GM19025 (cell line): Measurements from ENCODE around the gene RTP3.
"Not testable (repeated sequence)": the region's sequence is repeated elsewhere in the genome, so short reads cannot be mapped to it uniquely, and the experiment has no call there.

Source experiments
- ATAC-seq: cut with Tn5 transposase; IDR thresholded peaks from one replicate; pipeline ENCODE4 v1.9.1; 2021; ENCODE audit warnings: mild to moderate bottlenecking, low read depth, moderate library complexity; ENCODE audit not compliant: unreplicated experiment

RTP3 gene

DNA sequence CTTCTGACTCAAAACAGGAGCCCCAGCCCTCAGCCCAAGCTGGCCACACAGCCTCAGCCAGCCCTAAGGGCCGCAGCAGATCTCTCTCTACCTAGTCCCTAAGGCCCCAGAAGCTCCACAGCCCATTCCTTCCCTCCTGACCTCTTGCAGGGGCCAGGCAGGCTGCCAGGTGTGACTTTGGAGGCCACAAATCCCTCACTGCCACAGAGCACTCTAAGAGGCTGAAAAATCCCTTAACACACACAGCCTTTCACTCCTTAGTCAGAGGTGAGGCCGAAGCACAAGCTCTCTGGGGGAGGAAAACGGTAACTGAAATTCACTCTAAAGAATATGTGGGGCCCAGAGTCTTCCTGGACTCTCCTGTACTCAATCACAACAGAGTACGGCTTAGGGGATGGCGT is 45.0 kb downstream of the RTP3 start:
- ATAC-seq = no peak

DNA sequence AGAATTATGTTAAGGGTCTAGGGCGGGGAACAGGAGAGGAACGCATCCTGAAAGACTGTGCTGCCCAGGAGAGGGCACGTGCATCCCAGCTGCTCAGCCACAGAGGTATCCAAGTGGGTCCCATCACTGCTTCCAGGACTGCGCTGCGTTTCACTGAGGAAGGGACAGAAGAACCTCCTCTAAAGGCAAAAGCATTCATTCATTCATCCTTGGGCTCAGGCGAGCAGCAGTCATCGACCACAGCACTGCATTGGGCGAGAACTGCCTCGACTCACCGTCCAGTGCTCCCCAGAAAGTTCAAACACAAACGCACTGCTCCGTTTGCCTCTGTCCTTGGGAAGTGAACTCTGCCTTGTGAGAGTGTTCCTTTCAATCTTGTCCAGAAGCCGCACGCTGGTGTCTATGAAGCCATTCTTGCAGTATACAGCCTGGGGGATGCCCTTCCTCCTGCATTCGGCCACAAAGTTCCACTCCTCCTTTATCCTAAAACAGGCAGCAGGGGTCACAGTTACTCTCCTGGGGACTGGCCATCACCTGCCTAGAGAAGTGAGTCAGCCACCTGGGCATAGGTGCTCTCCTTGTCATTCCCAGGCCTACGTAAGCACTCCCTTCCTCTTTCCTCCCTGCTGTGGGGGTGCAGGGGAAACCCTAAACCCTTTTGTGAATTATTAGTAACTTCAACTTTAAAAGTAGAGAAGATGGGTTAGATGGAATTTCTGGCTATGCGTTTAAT is 47.2 kb downstream of the RTP3 start:
- no peak for ATAC-seq

DNA sequence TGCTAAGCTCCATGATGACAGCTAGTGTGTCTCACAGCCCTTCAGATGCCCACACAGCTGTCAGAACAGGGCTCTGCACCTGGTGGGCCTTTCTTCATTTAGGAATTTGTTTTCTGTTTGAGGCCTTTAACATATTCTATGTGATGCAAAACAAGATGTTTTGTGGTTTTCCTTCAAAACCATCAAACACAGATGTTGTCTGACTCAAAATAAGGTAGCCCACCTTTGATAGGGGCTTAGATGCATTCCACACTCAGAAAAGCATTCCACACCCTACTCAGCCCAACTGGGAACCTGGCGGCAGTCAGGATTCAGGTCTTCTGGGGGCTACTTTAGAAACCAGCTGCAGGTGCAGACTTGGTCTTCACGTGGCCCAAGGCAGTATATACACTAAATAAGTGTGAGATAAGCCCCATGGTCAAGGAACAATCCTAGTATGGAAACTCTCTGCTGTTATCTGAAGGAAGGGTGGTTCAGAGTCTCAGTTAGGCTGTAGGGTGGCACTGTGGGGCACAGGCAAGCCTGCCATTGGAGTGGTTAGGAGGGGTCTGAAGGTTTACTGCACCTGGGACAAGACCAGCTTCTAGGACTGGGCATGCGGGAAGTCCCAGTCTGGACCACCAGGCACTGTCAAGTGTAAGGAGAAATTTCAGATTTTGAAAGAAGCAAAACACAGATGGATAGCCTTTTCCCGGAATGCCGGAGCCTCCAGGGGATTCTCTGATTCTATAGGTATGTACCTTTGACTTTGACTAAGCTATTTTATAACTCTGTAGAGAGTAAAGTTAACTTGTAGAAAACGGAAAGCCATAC is 48.2 kb downstream of the RTP3 start:
- no peak for ATAC-seq

DNA sequence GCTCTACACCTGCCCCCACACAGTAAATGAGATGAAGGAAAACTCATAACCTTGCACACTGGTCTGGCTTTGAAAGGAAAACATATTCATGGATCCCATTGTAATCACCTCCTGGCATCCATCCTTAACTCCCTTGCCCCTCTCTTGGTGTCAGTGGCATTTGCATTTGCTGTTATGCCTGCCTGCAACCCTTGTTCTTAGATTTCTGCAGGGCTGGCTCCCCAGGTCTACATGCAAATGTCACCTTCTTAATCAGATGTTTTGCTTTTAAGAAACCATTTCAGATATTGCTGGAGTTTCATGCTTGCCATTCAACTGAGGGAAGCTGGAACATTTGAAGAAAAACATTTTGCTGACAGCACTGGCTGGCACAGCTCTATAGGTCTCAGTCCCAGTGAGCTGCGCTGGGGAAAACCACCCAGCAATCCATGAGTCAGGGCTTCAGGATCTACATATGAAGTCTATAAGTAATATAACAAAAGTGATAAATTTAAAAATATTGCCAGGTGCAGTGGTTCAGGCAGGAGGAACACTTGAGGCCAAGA is 49.2 kb downstream of the RTP3 start:
- ATAC-seq = no peak

DNA sequence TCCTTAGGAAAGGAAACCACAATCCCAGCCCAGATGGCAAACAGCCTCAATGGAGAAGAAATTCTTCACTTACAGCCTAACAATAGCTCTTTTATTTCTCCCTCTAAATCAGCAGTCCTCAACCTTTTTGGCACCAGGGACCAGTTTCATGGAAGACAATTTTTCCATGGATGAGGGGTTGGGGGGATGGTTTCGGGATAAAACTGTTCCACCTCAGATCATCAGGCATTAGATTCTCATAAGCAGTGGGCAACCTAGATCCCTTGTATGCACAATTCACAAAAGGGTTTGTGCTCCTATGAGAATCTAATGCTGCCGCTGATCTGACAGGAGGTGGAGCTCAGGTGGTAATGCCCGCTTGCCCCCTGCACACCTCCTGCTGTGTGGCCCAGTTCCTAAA is 50.8 kb downstream of the RTP3 start:
- not testable (repeated sequence) for ATAC-seq

DNA sequence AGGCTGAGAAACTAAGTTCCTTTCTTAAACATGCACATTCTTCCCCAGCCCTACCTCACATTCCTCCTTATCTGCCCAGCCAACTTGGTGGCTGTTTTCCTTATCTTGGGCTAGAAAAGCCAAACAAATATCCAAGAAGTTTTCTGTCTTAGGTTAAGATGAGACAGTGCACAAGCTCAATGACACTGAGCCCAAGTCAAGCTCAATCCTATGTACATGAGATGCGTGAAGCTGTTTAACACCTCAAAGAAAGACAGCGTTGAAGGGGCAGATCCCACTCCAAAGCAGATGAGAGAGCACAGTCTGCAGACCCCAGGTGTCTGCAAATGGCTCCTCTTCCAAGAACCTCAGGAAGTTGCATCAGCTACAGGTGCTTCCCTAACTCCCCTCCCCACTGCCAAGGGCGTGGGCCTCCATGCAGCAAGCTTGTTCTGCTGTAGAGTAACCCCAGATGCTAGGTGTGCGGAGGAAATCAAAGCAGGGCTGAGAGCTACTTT is 51.7 kb downstream of the RTP3 start:
- ATAC-seq = no peak

DNA sequence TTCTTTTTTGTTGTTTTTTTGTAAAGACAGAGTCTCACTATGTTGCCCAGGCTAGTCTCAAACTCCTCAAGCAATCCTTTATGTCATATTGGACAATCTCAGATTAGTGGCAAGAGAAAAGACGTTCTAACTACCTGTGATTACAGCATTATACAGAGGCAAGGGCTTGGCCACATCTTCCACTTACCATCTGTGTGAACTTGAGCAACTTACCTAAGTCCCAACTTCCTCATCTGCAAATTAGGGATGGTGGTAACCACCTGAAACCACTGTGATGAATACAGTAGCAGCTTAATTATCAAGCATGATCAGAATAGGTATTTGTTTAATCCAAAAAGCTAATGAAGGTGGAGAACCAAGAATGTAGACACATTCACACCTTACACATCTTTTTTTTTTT is 52.2 kb downstream of the RTP3 start:
- no peak for ATAC-seq
